HG03460 (cell line): Measurements from ENCODE around the gene SYNGR4.

Experiments used
- ATAC-seq: cut with Tn5 transposase; IDR thresholded peaks from one replicate; pipeline ENCODE4 v1.9.1; 2021; ENCODE audit not compliant: unreplicated experiment

SYNGR4 gene

DNA sequence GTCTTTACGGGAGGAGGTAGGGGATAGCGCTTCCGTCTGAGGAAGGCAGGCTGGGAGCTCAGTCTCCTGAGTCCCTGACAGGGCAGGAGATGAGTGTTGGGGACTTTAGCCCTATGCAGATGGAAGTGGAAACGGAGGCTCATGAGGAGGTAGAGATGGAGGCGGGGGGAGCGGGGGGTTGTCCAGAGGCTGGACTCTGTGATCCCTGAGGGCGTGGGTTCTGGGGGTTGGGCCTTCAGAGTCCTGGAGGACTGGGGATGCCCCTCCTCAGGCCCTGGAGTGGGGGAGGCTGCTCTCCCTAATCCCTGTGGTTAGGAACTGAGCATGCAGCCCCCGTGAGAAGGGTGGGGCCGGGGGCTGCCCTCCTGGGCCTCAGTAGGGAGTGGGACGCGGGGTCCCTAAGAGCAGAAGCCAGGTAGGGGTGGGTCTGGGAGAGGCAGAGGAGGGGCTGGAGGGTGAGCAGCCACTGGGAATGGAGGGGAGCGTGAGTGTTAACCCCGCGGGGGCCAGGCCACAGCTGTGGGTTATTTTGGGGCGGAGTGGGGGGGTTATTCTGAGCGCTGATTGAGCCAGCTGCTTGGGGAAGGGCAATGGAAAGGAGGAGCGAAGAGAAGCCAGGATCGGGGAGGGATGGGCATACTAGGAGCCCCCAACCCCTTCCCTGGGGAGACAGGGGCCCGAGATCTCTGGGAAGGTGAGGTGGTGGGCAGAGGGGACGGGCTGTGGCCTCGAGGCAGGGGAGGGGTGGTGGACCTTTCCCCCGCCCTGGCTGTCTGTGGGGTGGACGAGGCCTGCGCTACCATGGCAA lies 32.1 kb downstream of the SYNGR4 start:
- ATAC-seq: no peak

- ATAC-seq: no peak
Observed at GRCh38 chr19:48396824-48397176, 32.6 kb downstream of the SYNGR4 start.

GRCh38 chr19:48397263-48398101 lies 33.3 kb downstream of the SYNGR4 start:
- ATAC-seq: no peak

- no peak for ATAC-seq
Observed at GRCh38 chr19:48398102-48398374, 33.9 kb downstream of the SYNGR4 start.

- ATAC-seq: peak; percentile 59
Observed at GRCh38 chr19:48398375-48399235, 34.4 kb downstream of the SYNGR4 start.

GRCh38 chr19:48400018-48400742 lies 36.0 kb downstream of the SYNGR4 start:
- no peak for ATAC-seq

DNA sequence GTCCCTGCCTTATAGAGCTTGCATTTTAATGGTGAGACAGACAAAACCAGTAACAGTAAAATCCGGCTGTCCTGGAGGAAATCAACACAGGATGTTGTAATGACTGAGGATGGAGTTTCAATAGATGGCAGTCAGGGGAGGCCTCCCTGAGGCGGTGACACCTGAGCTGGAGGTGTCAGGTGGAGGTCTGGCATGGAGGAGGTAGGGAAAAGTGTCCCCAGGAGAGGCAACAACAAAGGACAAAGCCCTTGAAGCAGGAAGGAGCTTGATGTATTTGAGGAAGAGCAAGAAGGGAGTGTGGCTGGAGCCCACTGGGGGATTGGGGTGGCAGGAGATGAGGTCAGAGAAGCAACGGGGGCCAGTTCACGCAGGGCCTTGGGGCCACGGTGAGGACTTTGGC lies 37.1 kb downstream of the SYNGR4 start:
- ATAC-seq: no peak

GRCh38 chr19:48403606-48404005 lies 39.4 kb downstream of the SYNGR4 start:
- no peak for ATAC-seq

GRCh38 chr19:48405010-48405659 lies 41.0 kb downstream of the SYNGR4 start:
- no peak for ATAC-seq

DNA sequence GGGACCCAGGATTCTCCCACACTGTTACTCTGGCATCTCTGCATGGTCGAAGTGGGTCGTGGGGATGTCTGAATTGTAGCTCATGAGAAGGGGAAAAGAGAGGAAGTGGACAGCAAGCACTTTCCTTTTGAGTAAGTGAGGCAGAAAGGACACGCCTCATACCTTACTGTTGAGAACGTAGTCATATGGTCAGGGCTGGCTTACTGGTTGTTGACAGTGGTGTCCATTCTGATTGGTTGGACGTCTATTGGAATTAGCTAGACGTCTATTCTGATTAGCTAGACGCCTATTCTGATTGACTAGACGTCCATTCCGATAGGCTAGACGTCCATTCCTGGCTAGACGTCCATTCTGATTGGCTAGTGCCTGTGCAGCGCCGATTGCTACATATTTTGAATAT lies 41.7 kb downstream of the SYNGR4 start:
- ATAC-seq: no peak

DNA sequence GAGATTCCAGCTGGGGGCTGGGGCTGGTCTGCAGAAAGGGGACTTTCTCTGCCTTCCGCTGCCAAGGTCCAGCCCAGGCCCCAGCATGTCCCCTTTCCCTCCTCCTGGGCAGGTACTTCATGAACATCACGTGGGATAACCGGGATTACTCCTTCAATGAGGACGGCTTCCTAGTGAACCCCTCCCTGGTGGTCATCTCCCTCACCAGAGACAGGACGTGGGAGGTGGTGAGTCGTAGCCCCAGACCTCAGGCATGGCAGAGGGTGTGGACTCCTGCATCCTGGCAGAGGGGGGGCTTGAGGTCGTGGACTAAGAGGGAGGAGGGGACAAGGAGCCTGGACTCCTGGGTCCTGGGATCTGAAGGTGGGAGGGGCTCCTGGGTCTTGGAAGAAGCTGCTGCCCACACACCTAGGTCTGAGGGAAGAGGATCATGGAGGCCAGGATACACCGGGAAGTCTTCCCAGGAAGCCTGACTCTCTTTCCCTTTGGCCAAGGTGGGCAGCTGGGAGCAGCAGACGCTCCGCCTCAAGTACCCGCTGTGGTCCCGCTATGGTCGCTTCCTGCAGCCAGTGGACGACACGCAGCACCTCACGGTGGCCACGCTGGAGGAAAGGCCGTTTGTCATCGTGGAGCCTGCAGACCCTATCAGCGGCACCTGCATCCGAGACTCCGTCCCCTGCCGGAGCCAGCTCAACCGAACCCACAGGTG lies 49.9 kb downstream of the SYNGR4 start:
- no peak for ATAC-seq

- ATAC-seq: no peak
Observed at GRCh38 chr19:48415395-48415794, 51.2 kb downstream of the SYNGR4 start.

DNA sequence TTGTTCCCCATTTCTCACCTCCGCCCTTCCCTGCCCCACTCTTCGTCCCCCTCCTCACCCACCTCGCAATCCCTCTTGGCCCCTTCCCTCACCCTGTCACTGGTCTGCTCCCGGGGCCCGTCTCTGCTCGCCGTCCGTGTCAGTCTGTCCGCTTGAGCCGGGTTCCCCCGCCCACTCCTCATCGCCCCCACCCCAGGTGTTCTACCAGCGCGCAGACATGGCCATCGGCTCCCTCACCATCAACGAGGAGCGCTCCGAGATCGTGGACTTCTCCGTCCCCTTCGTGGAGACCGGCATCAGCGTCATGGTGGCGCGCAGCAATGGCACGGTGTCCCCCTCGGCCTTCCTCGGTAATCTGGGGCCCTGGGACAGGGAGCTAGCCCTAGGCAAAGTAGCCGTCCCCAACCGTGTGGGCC lies 51.6 kb downstream of the SYNGR4 start:
- no peak for ATAC-seq

DNA sequence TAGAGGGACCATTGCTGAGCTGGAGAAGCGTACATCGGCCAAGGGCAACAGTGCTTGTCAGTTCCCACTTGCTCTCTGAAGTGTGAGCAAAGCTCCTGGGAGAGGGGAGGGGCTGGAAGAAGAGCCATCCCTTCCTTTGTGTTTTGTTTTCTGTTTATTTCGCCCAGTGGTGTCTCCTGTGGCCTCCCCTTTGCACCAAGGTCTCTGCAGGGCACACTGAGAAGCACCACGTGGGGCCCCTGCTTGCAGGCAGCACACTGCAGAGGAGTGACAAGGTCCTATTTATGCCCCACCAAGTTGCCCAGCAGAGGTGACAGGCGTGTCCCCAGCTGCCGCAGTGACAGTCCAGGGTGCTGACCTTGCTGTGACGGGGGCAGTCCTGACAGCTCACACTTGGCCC lies 53.3 kb downstream of the SYNGR4 start:
- no peak for ATAC-seq

DNA sequence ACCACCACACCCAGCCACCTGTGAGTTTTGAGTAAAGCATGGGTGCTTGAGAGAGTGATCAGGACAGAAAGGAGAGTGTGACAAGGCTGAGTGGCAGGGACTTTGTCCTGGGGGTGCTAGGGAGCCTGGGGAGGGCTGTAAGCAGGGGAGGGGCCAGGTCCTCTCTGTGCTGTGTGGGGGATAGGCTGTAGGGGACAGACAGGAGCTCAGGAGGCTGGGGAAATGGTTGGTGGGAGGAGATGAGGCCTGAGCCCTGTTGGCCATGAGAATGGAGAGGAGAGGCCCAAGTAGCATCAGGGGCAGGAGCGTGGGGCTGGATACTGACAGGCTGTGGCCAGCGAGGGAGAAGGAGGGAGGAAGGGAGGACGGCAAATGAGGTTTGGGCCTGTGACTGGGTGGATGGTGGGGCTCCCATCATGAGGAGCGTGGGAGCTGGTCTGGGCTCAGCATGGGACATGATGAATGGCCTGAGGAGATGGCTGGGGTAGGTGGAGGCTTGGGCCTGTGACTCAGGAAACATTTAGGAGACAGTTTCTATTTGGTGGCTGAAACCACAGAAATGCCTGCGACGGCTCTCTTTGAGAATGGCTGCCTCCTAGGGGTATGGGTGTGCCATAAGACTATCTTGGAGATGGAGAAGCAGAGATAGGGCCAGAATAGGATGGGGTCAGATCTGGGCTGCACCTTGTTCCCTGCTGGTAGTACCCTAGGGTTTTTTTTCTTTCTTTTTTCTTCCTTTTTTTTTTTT lies 54.3 kb downstream of the SYNGR4 start:
- ATAC-seq: no peak

DNA sequence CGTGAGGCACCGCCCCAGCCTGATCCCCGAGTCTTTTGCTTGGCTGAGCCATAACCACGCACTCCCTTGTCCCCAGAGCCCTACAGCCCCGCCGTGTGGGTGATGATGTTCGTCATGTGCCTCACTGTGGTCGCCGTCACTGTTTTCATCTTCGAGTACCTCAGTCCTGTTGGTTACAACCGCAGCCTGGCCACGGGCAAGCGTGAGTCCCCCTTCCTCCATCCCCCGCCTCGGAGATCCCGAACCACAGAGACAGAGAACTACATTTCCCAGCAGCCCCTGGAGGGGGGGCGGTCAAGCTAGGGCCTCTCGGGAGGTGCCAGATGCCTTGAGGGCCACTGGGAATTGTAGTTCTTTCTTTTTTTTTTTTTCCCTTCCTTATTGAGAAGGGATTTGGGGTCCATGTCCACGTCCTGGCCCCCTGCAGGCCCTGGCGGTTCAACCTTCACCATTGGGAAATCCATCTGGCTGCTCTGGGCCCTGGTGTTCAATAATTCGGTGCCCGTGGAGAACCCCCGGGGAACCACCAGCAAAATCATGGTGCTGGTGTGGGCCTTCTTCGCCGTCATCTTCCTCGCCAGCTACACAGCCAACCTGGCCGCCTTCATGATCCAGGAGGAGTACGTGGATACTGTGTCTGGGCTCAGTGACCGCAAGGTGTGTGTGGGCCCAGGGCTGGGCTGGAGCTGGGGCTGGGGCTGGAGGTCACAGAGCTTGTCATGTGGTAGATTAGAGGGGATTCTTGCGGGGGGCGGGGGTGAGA lies 55.2 kb downstream of the SYNGR4 start:
- ATAC-seq: no peak

DNA sequence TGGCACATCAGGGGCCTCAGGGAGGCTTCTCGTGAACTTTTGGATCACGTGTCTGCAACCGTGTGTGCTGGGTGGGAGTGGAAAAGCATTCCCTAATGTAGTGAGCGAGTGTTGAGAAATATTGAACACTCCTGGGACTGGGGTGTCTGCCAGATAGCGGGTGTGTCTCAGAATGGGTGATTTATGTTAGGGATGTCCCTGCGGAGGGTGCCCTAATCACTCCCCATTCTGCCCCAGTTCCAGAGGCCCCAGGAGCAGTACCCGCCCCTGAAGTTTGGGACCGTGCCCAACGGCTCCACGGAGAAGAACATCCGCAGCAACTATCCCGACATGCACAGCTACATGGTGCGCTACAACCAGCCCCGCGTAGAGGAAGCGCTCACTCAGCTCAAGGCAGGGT lies 57.4 kb downstream of the SYNGR4 start:
- no peak for ATAC-seq

GRCh38 chr19:48424694-48425219 lies 60.6 kb downstream of the SYNGR4 start:
- no peak for ATAC-seq
